OCI-LY7 (cell line): Measurements from ENCODE around the gene DRAM1. TPM values are rescaled to one million over a fixed set of nuclear protein-coding genes. Genes with fewer than 3 reads are reported as not detected.

Source experiments
- BruUV-seq: library from RNA; stranded (reverse); fragments of 400-500 nt; replicated peaks from 2 replicates; lab custom pipeline; 2021; lab: Mats Ljungman, UMichigan
- CTCF ChIA-PET: fragments of 300-600 bp; sonication (Branson Sonifier 250); formaldehyde crosslinking; loops from one replicate; lab custom pipeline; 2022; ENCODE audit warnings: antibody characterized with exemption; ENCODE audit not compliant: unreplicated experiment; lab: Charles Lee
- POLR2A ChIA-PET: fragments of 300-600 bp; sonication (Branson Sonifier 250); formaldehyde crosslinking; loops from one replicate; lab custom pipeline; 2022; ENCODE audit warnings: antibody characterized with exemption; lab: Charles Lee
- DNase-seq: peaks from one replicate; pipeline ENCODE4 v3.0.0-alpha.2; 2015; ENCODE audit warnings: low spot score
- H2AFZ ChIP-seq: fragments of 200-600 bp; sonication (generic), shearing (Covaris generic); 2 replicates; pipeline ENCODE4 v1.6.1; 2014; ENCODE audit warnings: mild to moderate bottlenecking, antibody characterized with exemption, low read length, moderate library complexity
- H3K27ac ChIP-seq: fragments of 200-600 bp; sonication (generic); 2 replicates; pipeline ENCODE4 v1.5.1; 2014; ENCODE audit warnings: mixed run types, low read depth, mild to moderate bottlenecking, moderate library complexity, low read length, inconsistent platforms; ENCODE audit not compliant: poor library complexity, severe bottlenecking
- H3K36me3 ChIP-seq: fragments of 200-600 bp; sonication (generic); 2 replicates; pipeline ENCODE4 v1.6.1; 2014; ENCODE audit warnings: mild to moderate bottlenecking, antibody characterized with exemption, low read length, moderate library complexity, mixed read lengths; ENCODE audit not compliant: insufficient read depth
- H3K4me1 ChIP-seq: fragments of 200-600 bp; sonication (generic); 2 replicates; pipeline ENCODE4 v1.5.1; 2014; ENCODE audit warnings: mild to moderate bottlenecking, low read length; ENCODE audit not compliant: insufficient read depth, poor library complexity, severe bottlenecking
- H3K4me2 ChIP-seq: fragments of 200-600 bp; sonication (generic); 2 replicates; pipeline ENCODE4 v1.6.1; 2014; ENCODE audit warnings: mild to moderate bottlenecking, low read length
- H3K4me3 ChIP-seq: fragments of 200-600 bp; sonication (generic); 2 replicates; pipeline ENCODE4 v1.5.1; 2014; ENCODE audit warnings: mild to moderate bottlenecking, low read depth, low read length; ENCODE audit not compliant: poor library complexity, severe bottlenecking
- H3K79me2 ChIP-seq: fragments of 200-600 bp; sonication (generic); 2 replicates; pipeline ENCODE4 v1.6.1; 2016; ENCODE audit warnings: low read depth, mild to moderate bottlenecking, low read length, moderate library complexity, mixed read lengths; ENCODE audit not compliant: insufficient read depth
- H3K9me2 ChIP-seq: fragments of 200-600 bp; sonication (generic); 2 replicates; pipeline ENCODE4 v1.6.1; 2016; ENCODE audit warnings: mild to moderate bottlenecking, low read length, mixed read lengths; ENCODE audit not compliant: insufficient read depth
- H3K9me3 ChIP-seq: fragments of 200-600 bp; sonication (generic); 2 replicates; pipeline ENCODE4 v1.6.1; 2014; ENCODE audit warnings: mild to moderate bottlenecking, mixed run types, low read length, mixed read lengths
- H4K20me1 ChIP-seq: fragments of 200-600 bp; sonication (generic); 2 replicates; pipeline ENCODE4 v1.6.1; 2014; ENCODE audit warnings: mild to moderate bottlenecking, antibody characterized with exemption, low read length, moderate library complexity, mixed read lengths; ENCODE audit not compliant: insufficient read depth
- CTCF ChIP-seq: fragments of 200-600 bp; sonication (generic); conservative IDR thresholded peaks from 2 replicates; pipeline ENCODE4 v1.5.1; 2014; ENCODE audit warnings: mild to moderate bottlenecking, antibody characterized with exemption, low read length, moderate library complexity, mixed read lengths
- EZH2phosphoT487 ChIP-seq: fragments of 200-600 bp; sonication (generic); IDR thresholded peaks from 2 replicates; pipeline ENCODE4 v1.6.1; 2018; ENCODE audit warnings: low read depth, borderline replicate concordance, mild to moderate bottlenecking, mixed run types, antibody characterized with exemption, low read length, moderate library complexity, mixed read lengths
- intact Hi-C: fragments of 100-400 bp; cut with micrococcal nuclease; formaldehyde crosslinking; loops from one replicate; pipeline ENCODE4 v1.10.0; 2022; ENCODE audit not compliant: unreplicated experiment
- total RNA-seq, 2 experiments: library from RNA; depleted of rRNA in 1 of 2; stranded (reverse); fragments of >200 nt in 1 of 2; shearing (Covaris generic) in 1 of 2; gene quantifications; 2 replicates each; pipeline ENCODE4 v1.2.3, GENCODE V29; 2014 to 2022

Gene DRAM1
- total RNA-seq, 2 experiments from 2014 or later = not detected

GRCh38 chr12:101951002-101951670, 73.8 kb downstream of the DRAM1 start:
- no peak overlapping the region for H3K27ac ChIP-seq
- H3K9me3 ChIP-seq = no peaks in the 10 kb centered on the region
- no peaks in the 10 kb centered on the region for H3K9me2 ChIP-seq
- no peaks in the 10 kb centered on the region for H4K20me1 ChIP-seq
- peak overlapping the region; percentile 63 for H2AFZ ChIP-seq
- ChIA-PET POLR2A (interaction anchor here (0.6 to 2.6 kb wide), 6 partner anchors 9 to 1979 kb away, joined by 3 to 15 read pairs (median 5); partner anchors contain the start of gene HSP90B1), CTCF (interaction anchor here (0.6 to 1.3 kb wide), 3 partner anchors 9 to 33 kb away, joined by 3 to 5 read pairs (median 4); no protein-coding TSS in a partner anchor)
- no peaks in the 10 kb centered on the region for H3K79me2 ChIP-seq
- no peak for TF ChIP-seq EZH2phosphoT487
- no peak for TF ChIP-seq CTCF
- no peak for DNase-seq
- intact Hi-C loops = no loop called here
- no peak overlapping the region for H3K4me3 ChIP-seq
- H3K4me2 ChIP-seq = no peak overlapping the region; the same call in 1 of the 2 replicates
- no TSS peak for BruUV-seq
- peaks cover 8% of the 10 kb centered on the region for H3K4me1 ChIP-seq
- no peaks in the 10 kb centered on the region for H3K36me3 ChIP-seq

DNA sequence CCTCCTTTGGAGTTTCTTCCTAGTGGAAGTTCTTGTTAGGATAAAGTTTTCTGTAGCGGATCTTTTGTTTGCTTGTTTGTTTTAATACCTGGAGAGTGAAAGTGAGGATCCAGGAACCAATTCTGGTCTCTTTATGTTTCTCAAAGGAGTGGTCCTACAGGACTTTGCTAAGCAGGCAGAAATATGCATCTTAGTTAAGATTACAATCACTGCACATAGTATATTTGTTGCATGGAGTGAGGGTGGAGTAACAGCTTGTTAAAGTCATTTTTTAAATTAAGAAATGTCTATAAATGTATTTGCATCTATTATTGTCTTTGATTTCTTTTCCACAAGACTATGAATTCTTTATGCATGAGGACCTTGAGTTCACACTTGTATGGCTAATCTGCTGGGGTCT, 76.7 kb downstream of the DRAM1 start:
- no TSS peak for BruUV-seq
- no peak for DNase-seq
- Histone ChIP-seq H2AFZ (no peak overlapping the region), H3K9me3 (no peaks in the 10 kb centered on the region), H4K20me1 (no peaks in the 10 kb centered on the region), H3K27ac (no peak overlapping the region), H3K4me3 (no peak overlapping the region), H3K79me2 (no peaks in the 10 kb centered on the region), H3K36me3 (no peaks in the 10 kb centered on the region), H3K9me2 (no peaks in the 10 kb centered on the region), H3K4me2 (no peak overlapping the region), H3K4me1 (peaks cover 8% of the 10 kb centered on the region)
- ChIA-PET POLR2A (interaction anchor here (0.6 kb wide), 1 partner anchor 150 kb away, joined by 3 read pairs; no protein-coding TSS in a partner anchor), CTCF (no interaction called here)
- TF ChIP-seq CTCF = no peak
- no peak for TF ChIP-seq EZH2phosphoT487
- intact Hi-C loops = no loop called here

- intact Hi-C loops = no loop called here
- ChIA-PET POLR2A (no interaction called here), CTCF (no interaction called here)
Observed at GRCh38 chr12:101954676-101955075, 77.3 kb downstream of the DRAM1 start.

More at GRCh38 chr12:101954676-101955075, 77.3 kb downstream of the DRAM1 start:
- Histone ChIP-seq H3K79me2 (no peaks in the 10 kb centered on the region), H3K4me2 (no peak overlapping the region), H4K20me1 (no peaks in the 10 kb centered on the region), H3K4me3 (no peak overlapping the region), H3K4me1 (peaks cover 8% of the 10 kb centered on the region), H2AFZ (no peak overlapping the region), H3K9me3 (no peaks in the 10 kb centered on the region), H3K27ac (no peak overlapping the region), H3K9me2 (no peaks in the 10 kb centered on the region), H3K36me3 (no peaks in the 10 kb centered on the region)
- TF ChIP-seq EZH2phosphoT487 = no peak
- no peak for TF ChIP-seq CTCF
- no peak for DNase-seq
- BruUV-seq = no TSS peak
